IPS DF 6.9 (cell line): ENCODE measurements around the gene ZNF674.
A peak's percentile ranks its signal among the peaks of the same experiment; 100 is the strongest.
"Not testable (repeated sequence)": the region's sequence is repeated elsewhere in the genome, so short reads cannot be mapped to it uniquely, and the experiment has no call there.

ENCODE experiments used
- DNase-seq: peaks from one replicate; pipeline ENCODE4 v3.0.0-alpha.2; 2013; ENCODE audit warnings: low read depth, low spot score
- H3K27ac ChIP-seq: one replicate; pipeline ENCODE4 v1.5.1; 2013; ENCODE audit warnings: low read length, control low read depth
- H3K27me3 ChIP-seq: 2 replicates; pipeline ENCODE4 v1.6.1; 2013; ENCODE audit warnings: mild to moderate bottlenecking, low read length; ENCODE audit not compliant: control insufficient read depth, insufficient read depth
- H3K36me3 ChIP-seq: 2 replicates; pipeline ENCODE4 v1.6.1; 2013; ENCODE audit warnings: low read length; ENCODE audit not compliant: control insufficient read depth, insufficient read depth
- H3K4me1 ChIP-seq: 2 replicates; pipeline ENCODE4 v1.6.1; 2013; ENCODE audit warnings: low read length; ENCODE audit not compliant: control insufficient read depth, insufficient read depth
- H3K4me3 ChIP-seq: 2 replicates; pipeline ENCODE4 v1.5.1; 2013; ENCODE audit warnings: mild to moderate bottlenecking, low read length
- H3K9me3 ChIP-seq: 2 replicates; pipeline ENCODE4 v1.6.1; 2013; ENCODE audit warnings: low read length, inconsistent platforms; ENCODE audit not compliant: control insufficient read depth, insufficient read depth
- WGBS: extraction: QIAGEN DNeasy Blood & Tissue Kit; methylation state at CpG from one replicate; pipeline ENCODE4 v1.1.7; 2013; ENCODE audit warnings: mixed read lengths, missing lambda C conversion rate; ENCODE audit not compliant: insufficient read length, insufficient coverage; 5-methylcytosine and 5-hydroxymethylcytosine counted together

The ZNF674 gene

GRCh38 chrX:46531442-46531841, 13.8 kb downstream of the ZNF674 start:
- no peak overlapping the region for H3K27ac ChIP-seq

GRCh38 chrX:46530404-46530908, 14.8 kb downstream of the ZNF674 start:
- no CpG with 5 or more reads among the region's 1 CpG for WGBS
- not testable (repeated sequence) for DNase-seq, H3K9me3 ChIP-seq, H3K27me3 ChIP-seq, H3K27ac ChIP-seq, H3K4me1 ChIP-seq, H3K36me3 ChIP-seq, H3K4me3 ChIP-seq

More at GRCh38 chrX:46531442-46531841, 13.8 kb downstream of the ZNF674 start:
- no CpG with 5 or more reads among the region's 3 CpGs for WGBS
- no peak for DNase-seq
- H3K27me3 ChIP-seq: no peaks in the 10 kb centered on the region
- H3K36me3 ChIP-seq: no peaks in the 10 kb centered on the region
- no peaks in the 10 kb centered on the region for H3K4me1 ChIP-seq
- no peaks in the 10 kb centered on the region for H3K9me3 ChIP-seq
- no peak overlapping the region for H3K4me3 ChIP-seq

GRCh38 chrX:46529740-46530403, 15.3 kb downstream of the ZNF674 start:
- no CpG with 5 or more reads among the region's 12 CpGs for WGBS
- not testable (repeated sequence) for H3K27ac ChIP-seq, H3K4me1 ChIP-seq, H3K27me3 ChIP-seq, H3K36me3 ChIP-seq, H3K9me3 ChIP-seq, DNase-seq, H3K4me3 ChIP-seq

- not testable (repeated sequence) for H3K4me3 ChIP-seq, H3K36me3 ChIP-seq, H3K4me1 ChIP-seq
These were observed 16.6 kb downstream of the ZNF674 start for GRCh38 chrX:46528640-46529039.

GRCh38 chrX:46506076-46506475, 39.1 kb downstream of the ZNF674 start:
- Histone ChIP-seq H3K4me3 (no peak overlapping the region), H3K36me3 (no peaks in the 10 kb centered on the region), H3K9me3 (no peaks in the 10 kb centered on the region), H3K4me1 (no peaks in the 10 kb centered on the region), H3K27me3 (no peaks in the 10 kb centered on the region), H3K27ac (no peak overlapping the region)
- no peak for DNase-seq
- no CpG with 5 or more reads among the region's 1 CpG for WGBS

More at GRCh38 chrX:46528640-46529039, 16.6 kb downstream of the ZNF674 start:
- not testable (repeated sequence) for H3K27ac ChIP-seq, DNase-seq, H3K27me3 ChIP-seq, H3K9me3 ChIP-seq
- WGBS: no CpG with 5 or more reads among the region's 6 CpGs

- no peak for DNase-seq
- no peaks in the 10 kb centered on the region for H3K4me1 ChIP-seq
- no peaks in the 10 kb centered on the region; the same call in 1 of the 2 replicates for H3K9me3 ChIP-seq
- no peaks in the 10 kb centered on the region for H3K27me3 ChIP-seq
- WGBS: no CpG with 5 or more reads among the region's 2 CpGs
- H3K4me3 ChIP-seq: no peak overlapping the region
- no peaks in the 10 kb centered on the region for H3K36me3 ChIP-seq
- H3K27ac ChIP-seq: no peak overlapping the region
These were observed 42.4 kb downstream of the ZNF674 start for GRCh38 chrX:46502848-46503247.

- H3K36me3 ChIP-seq: no peaks in the 10 kb centered on the region
- no peak for DNase-seq
- WGBS: no CpG with 5 or more reads among the region's 1 CpG
- H3K27ac ChIP-seq: no peak overlapping the region
- H3K4me3 ChIP-seq: no peak overlapping the region
- no peaks in the 10 kb centered on the region for H3K4me1 ChIP-seq
- no peaks in the 10 kb centered on the region; the same call in 1 of the 2 replicates for H3K9me3 ChIP-seq
- no peaks in the 10 kb centered on the region for H3K27me3 ChIP-seq
These were observed 45.2 kb downstream of the ZNF674 start for GRCh38 chrX:46500054-46500453.

- Histone ChIP-seq H3K4me1 (peaks cover 2% of the 10 kb centered on the region), H3K9me3 (no peaks in the 10 kb centered on the region), H3K4me3 (no peak overlapping the region), H3K27ac (peak overlapping the region; percentile 64), H3K36me3 (no peaks in the 10 kb centered on the region), H3K27me3 (no peaks in the 10 kb centered on the region)
- 17% methylated on average over 1 of the region's 10 CpGs for WGBS
- no peak for DNase-seq
These were observed 56.5 kb downstream of the ZNF674 start for GRCh38 chrX:46488712-46489111.

GRCh38 chrX:46485897-46486296, 59.3 kb downstream of the ZNF674 start:
- Histone ChIP-seq H3K4me3 (no peak overlapping the region), H3K4me1 (peaks cover 2% of the 10 kb centered on the region), H3K9me3 (no peaks in the 10 kb centered on the region), H3K27ac (no peak overlapping the region), H3K36me3 (no peaks in the 10 kb centered on the region), H3K27me3 (no peaks in the 10 kb centered on the region)
- WGBS: no CpG with 5 or more reads among the region's 8 CpGs
- DNase-seq: no peak

GRCh38 chrX:46478634-46479033, 66.6 kb downstream of the ZNF674 start:
- H3K4me1 ChIP-seq, DNase-seq, H3K4me3 ChIP-seq, H3K27ac ChIP-seq, H3K9me3 ChIP-seq, H3K27me3 ChIP-seq, H3K36me3 ChIP-seq: not testable (repeated sequence)
- WGBS: no CpG with 5 or more reads among the region's 2 CpGs

GRCh38 chrX:46477435-46477834, 67.8 kb downstream of the ZNF674 start:
- Histone ChIP-seq H3K9me3 (no peaks in the 10 kb centered on the region), H3K27me3 (no peaks in the 10 kb centered on the region), H3K27ac (no peak overlapping the region), H3K36me3 (no peaks in the 10 kb centered on the region), H3K4me3 (no peak overlapping the region), H3K4me1 (no peaks in the 10 kb centered on the region)
- no peak for DNase-seq
- WGBS: no CpG with 5 or more reads among the region's 2 CpGs
